Glomerular endothelial cell (primary cell): ENCODE data around the gene CCDC57. TPM values are rescaled to one million over a fixed set of nuclear protein-coding genes. Genes with fewer than 3 reads are reported as not detected.

ENCODE experiments used
- DNase-seq: peaks from one replicate; pipeline ENCODE4 v3.0.0-alpha.2; 2011; ENCODE audit warnings: low read depth, low spot score; ENCODE audit errors: extremely low read depth
- total RNA-seq: library from RNA; depleted of rRNA; stranded (reverse); fragments of >200 nt; gene quantifications from 2 replicates; pipeline ENCODE4 v1.2.3, GENCODE V29; 2015

Gene CCDC57
- total RNA-seq, 1 donor from 2014 or later, result 23.8 TPM

GRCh38 chr17:82097919-82098168 is 114.8 kb downstream of the CCDC57 start:
- no peak for DNase-seq

GRCh38 chr17:82097184-82097918 is 115.3 kb downstream of the CCDC57 start:
- DNase-seq, result no peak

- no peak for DNase-seq
These were observed 115.9 kb downstream of the CCDC57 start for GRCh38 chr17:82096709-82097183.

GRCh38 chr17:82095777-82096708 is 116.6 kb downstream of the CCDC57 start:
- DNase-seq, result no peak

- no peak for DNase-seq
These were observed 117.5 kb downstream of the CCDC57 start for GRCh38 chr17:82094931-82095776.

GRCh38 chr17:82092995-82093751 is 119.5 kb downstream of the CCDC57 start:
- no peak for DNase-seq

GRCh38 chr17:82092628-82092994 is 120.0 kb downstream of the CCDC57 start:
- no peak for DNase-seq

- DNase-seq, result no peak
These were observed 120.5 kb downstream of the CCDC57 start for GRCh38 chr17:82092094-82092586.

- no peak for DNase-seq
These were observed 121.2 kb downstream of the CCDC57 start for GRCh38 chr17:82091264-82092066.

- no peak for DNase-seq
These were observed 121.9 kb downstream of the CCDC57 start for GRCh38 chr17:82090549-82091263.

- no peak for DNase-seq
These were observed 122.7 kb downstream of the CCDC57 start for GRCh38 chr17:82089723-82090548.

- no peak for DNase-seq
These were observed 123.6 kb downstream of the CCDC57 start for GRCh38 chr17:82088838-82089722.

GRCh38 chr17:82087961-82088837 is 124.4 kb downstream of the CCDC57 start:
- no peak for DNase-seq

GRCh38 chr17:82086941-82087906 is 125.4 kb downstream of the CCDC57 start:
- DNase-seq, result no peak
